HG03354 (cell line): Measurements from ENCODE around the gene KLHL40.

ENCODE experiments used
- ATAC-seq: cut with Tn5 transposase; IDR thresholded peaks from one replicate; pipeline ENCODE4 v1.9.1; 2021; ENCODE audit warnings: mild to moderate bottlenecking; ENCODE audit not compliant: unreplicated experiment, poor library complexity, severe bottlenecking

Gene KLHL40

GRCh38 chr3:42655980-42656679, 29.2 kb upstream of the KLHL40 start:
- no peak for ATAC-seq

- no peak for ATAC-seq
Measured at GRCh38 chr3:42656680-42657610, 28.4 kb upstream of the KLHL40 start.

- no peak for ATAC-seq
Measured at GRCh38 chr3:42657675-42658074, 27.7 kb upstream of the KLHL40 start.

GRCh38 chr3:42658091-42658770, 27.1 kb upstream of the KLHL40 start:
- ATAC-seq, result no peak

- no peak for ATAC-seq
Measured at GRCh38 chr3:42658771-42659390, 26.5 kb upstream of the KLHL40 start.

DNA sequence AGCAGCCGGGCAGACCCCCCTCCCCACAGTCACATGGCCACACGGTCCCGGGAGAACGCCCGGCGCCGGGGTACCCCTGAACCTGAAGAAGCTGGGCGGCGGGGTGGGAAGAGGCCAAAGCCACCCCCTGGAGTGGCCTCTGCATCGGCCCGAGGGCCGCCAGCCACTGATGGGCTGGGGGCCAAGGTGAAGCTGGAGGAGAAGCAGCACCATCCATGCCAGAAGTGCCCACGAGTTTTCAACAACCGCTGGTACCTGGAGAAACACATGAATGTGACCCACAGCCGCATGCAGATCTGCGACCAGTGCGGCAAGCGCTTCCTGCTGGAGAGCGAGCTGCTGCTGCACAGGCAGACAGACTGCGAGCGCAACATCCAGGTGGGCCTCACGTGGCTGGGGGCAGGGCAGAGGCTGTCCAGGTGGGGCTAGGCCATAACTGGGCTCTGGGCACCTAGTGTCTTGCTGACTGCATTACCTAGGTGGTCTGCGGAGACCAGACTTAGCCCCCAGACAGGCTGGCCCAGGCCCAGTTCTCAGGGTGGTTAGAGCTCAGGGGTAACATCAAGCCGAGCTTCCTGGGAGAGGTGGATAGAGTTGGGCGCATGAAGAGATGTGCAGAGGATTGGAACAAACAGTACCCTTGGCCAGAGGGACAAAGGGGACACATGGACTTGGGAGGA, 25.7 kb upstream of the KLHL40 start:
- ATAC-seq, result no peak

GRCh38 chr3:42660131-42660715, 25.1 kb upstream of the KLHL40 start:
- ATAC-seq, result no peak

GRCh38 chr3:42660898-42661297, 24.4 kb upstream of the KLHL40 start:
- no peak for ATAC-seq

- no peak for ATAC-seq
Measured at GRCh38 chr3:42661593-42662022, 23.7 kb upstream of the KLHL40 start.

DNA sequence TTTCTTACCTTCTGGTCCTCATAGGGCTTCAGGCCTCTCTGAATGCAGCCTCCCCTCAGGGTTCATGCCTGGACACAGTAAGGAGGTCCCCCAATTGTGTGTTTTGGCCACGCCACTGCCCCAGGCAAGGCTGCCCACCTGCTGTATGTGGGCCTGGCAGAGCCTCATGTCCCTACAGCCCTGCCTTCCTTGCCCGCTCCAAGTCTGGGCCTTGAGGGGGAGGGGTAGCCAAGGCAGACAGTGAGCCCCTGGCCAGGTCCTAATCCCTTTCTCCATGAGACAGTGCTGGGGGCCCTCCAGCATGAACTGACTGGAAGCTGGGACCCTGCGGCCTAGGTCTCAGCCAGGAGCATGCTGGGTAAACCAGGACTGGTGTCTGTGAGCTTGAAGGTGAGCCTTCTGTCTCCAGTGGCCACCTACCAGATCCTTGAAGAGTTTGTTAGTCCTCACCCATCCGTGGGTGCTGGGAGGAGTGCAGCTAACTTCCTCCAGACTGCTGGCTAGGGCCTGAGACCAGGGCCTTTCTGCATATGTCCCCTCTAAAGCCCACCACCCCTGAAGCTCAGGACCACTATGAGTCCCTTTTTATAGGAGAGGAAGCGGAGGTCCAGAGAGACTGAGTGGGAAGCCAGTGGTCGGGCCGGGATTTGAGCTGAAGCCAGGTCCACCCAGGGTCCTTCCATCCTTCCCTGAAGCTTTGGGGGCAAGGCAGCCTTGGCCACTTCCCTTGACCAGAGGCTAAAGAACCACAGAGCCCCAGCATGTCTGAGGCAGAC, 23.1 kb upstream of the KLHL40 start:
- no peak for ATAC-seq

DNA sequence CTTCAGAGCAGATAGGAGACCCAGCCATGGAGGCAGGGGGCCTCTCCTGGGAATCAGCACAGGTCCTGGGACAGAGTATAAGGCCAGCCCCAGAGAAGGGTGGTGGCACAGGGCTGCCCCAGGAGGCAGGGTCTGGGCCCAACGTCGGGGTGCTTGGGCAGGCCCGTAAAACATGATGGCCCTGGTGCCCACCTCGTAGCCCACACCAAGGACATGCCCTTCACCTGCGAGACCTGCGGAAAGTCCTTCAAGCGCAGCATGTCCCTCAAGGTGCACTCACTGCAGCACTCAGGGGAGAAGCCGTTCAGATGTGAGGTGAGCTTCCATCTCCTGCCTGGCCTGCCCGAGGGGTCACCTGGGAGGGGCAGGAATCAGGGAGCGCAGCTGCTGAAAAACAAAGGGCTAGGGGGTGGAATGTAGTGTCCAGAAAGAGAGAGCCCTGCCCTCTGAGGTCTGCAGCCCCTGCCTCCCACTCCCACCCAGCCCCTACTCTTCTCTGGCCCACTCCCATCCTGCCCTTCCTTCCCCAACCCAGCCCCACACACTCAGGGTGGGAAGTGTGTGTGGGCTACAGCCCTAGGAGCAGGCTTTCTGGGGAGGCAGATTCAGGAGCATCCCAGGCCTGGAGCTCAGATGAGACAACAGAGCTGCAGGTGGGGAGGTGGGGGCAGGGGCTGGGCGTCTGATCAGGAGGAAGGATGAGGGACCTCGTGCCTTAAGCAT, 22.4 kb upstream of the KLHL40 start:
- no peak for ATAC-seq

DNA sequence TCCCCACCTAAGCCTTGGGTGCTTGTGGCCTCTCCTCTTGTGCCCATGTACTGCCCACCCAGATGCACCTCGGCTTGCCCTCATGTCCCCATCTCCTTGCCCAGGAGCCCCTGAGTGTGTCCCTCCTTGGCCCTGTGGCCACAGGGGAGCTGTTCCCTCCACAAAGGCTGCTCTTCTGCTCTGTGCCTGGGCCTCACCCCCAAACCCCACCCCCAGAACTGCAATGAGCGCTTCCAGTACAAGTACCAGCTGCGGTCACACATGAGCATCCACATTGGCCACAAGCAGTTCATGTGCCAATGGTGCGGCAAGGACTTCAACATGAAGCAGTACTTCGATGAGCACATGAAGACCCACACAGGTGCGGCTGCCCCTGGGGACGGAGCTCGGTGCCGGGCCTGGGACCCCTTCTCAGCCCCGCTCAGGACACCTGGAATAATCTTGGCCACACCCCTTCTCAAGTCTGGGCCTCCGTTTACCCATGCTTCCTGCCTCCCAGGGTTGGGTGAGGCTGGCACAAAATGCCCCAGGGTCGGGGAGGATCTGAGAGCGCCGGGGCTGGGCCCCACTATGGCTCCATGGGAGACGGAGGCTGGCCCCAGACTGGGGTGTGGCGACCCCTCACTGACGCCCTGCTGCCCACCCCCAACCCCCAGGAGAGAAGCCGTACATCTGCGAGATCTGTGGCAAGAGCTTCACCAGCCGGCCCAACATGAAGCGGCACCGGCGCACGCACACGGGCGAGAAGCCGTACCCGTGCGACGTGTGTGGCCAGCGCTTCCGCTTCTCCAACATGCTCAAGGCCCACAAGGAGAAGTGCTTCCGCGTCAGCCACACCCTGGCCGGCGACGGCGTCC, 21.5 kb upstream of the KLHL40 start:
- ATAC-seq, result peak; percentile 51

- ATAC-seq, result no peak
Measured at GRCh38 chr3:42664438-42664803, 20.9 kb upstream of the KLHL40 start.

GRCh38 chr3:42665050-42665878, 20.1 kb upstream of the KLHL40 start:
- no peak for ATAC-seq

GRCh38 chr3:42666022-42666421, 19.3 kb upstream of the KLHL40 start:
- ATAC-seq, result no peak

- ATAC-seq, result no peak
Measured at GRCh38 chr3:42666577-42666998, 18.7 kb upstream of the KLHL40 start.
